T-cell (primary cell): ENCODE data around the gene TNFSF8. TPM values are rescaled to one million over a fixed set of nuclear protein-coding genes. Genes with fewer than 3 reads are reported as not detected.

Experiments
- ATAC-seq, 4 experiments: fragments of 200-7000 bp in 3 of 4; fragments of 150-1000 bp in 1 of 4; cut with Tn5 transposase; replicated peaks in 1 of 4; 1 replicate in 3 of 4; 2 replicates in 1 of 4; pipeline ENCODE4 v1.10.0; 2021; ENCODE audit warnings: moderate library complexity in 3 of 4, mild to moderate bottlenecking in 2 of 4, moderate number of reproducible peaks in 1 of 4
- CTCF ChIA-PET, 2 donors: fragments of 300-600 bp; sonication (Branson Sonifier 250); formaldehyde crosslinking; loops; one replicate each; lab custom pipeline; 2022; ENCODE audit warnings: antibody characterized with exemption in 2 of 2; lab: Charles Lee
- POLR2A ChIA-PET, 2 donors: fragments of 300-600 bp; sonication (Branson Sonifier 250); formaldehyde crosslinking; loops; one replicate each; lab custom pipeline; 2022; ENCODE audit warnings: antibody characterized with exemption in 2 of 2; lab: Charles Lee
- DNase-seq, 35 experiments: peaks; one replicate each; pipeline versions ENCODE4 v3.0.0 to v3.0.0-alpha.2; 2013 to 2023
- H3K27ac ChIP-seq: one replicate; pipeline ENCODE4 v1.5.1; 2013; ENCODE audit warnings: low read length
- H3K27me3 ChIP-seq, 2 experiments: replicated peaks in 1 of 2; 1 replicate in 1 of 2; 2 replicates in 1 of 2; pipeline versions ENCODE4 v1.6.1 to v1.7.0; 2013; ENCODE audit warnings: low read length in 1 of 2, mixed read lengths in 1 of 2; ENCODE audit not compliant: control insufficient read depth in 2 of 2, insufficient read depth in 2 of 2; ENCODE audit errors: extremely low read depth in 1 of 2
- H3K36me3 ChIP-seq, 2 donors: 1 replicate in 1 of 2; 2 replicates in 1 of 2; pipeline versions ENCODE4 v1.6.1 to v1.7.0; 2013; ENCODE audit warnings: low read length in 1 of 2; ENCODE audit not compliant: control insufficient read depth in 2 of 2, insufficient read depth in 1 of 2; ENCODE audit errors: extremely low read depth in 1 of 2
- H3K4me1 ChIP-seq, 2 experiments: 1 replicate in 1 of 2; 2 replicates in 1 of 2; pipeline versions ENCODE4 v1.6.1 to v1.7.0; 2013; ENCODE audit warnings: low read length in 2 of 2, mixed read lengths in 1 of 2; ENCODE audit not compliant: insufficient read depth in 2 of 2, control insufficient read depth in 1 of 2; ENCODE audit errors: extremely low read depth in 1 of 2
- H3K4me3 ChIP-seq, 2 donors: 1 replicate in 1 of 2; 2 replicates in 1 of 2; pipeline versions ENCODE4 v1.5.1 to v1.7.0; 2013; ENCODE audit warnings: mild to moderate bottlenecking in 2 of 2, low read length in 1 of 2, moderate library complexity in 1 of 2; ENCODE audit not compliant: control insufficient read depth in 1 of 2; ENCODE audit errors: extremely low read depth in 1 of 2
- H3K9me3 ChIP-seq: 2 replicates; pipeline ENCODE4 v1.7.0; 2013
- H3K27ac Mint-ChIP-seq, 2 donors: one replicate each; pipeline ENCODE4 v1.8.0; 2020 to 2021; ENCODE audit warnings: mild to moderate bottlenecking in 2 of 2, mixed read lengths in 2 of 2
- H3K27me3 Mint-ChIP-seq, 2 donors: one replicate each; pipeline ENCODE4 v1.8.0; 2021 to 2022; ENCODE audit warnings: mixed read lengths in 2 of 2
- H3K36me3 Mint-ChIP-seq: one replicate; pipeline ENCODE4 v1.8.0; 2021; ENCODE audit warnings: mixed read lengths
- H3K4me1 Mint-ChIP-seq, 3 donors: one replicate each; pipeline ENCODE4 v1.8.0; 2020 to 2022; ENCODE audit warnings: mixed read lengths in 3 of 3, mild to moderate bottlenecking in 1 of 3
- H3K4me3 Mint-ChIP-seq, 3 donors: one replicate each; pipeline ENCODE4 v1.8.0; 2020 to 2022; ENCODE audit warnings: mild to moderate bottlenecking in 3 of 3, mixed read lengths in 3 of 3, moderate library complexity in 3 of 3
- H3K9me3 Mint-ChIP-seq, 3 donors: one replicate each; pipeline ENCODE4 v1.8.0; 2020 to 2022; ENCODE audit warnings: mixed read lengths in 3 of 3
- WGBS: methylation state at CpG from one replicate; pipeline ENCODE4 v1.1.5; 2013; ENCODE audit warnings: missing lambda C conversion rate; ENCODE audit not compliant: insufficient coverage; 5-methylcytosine and 5-hydroxymethylcytosine counted together
- total RNA-seq, 35 experiments: library from RNA in 6 of 35; stranded (reverse) in 6 of 35; fragments of 120-200 nt in 1 of 35; gene quantifications; one replicate each; pipeline versions ENCODE4 v1.2.1 to v1.2.4 and lab custom pipeline; 2013 to 2026

Gene TNFSF8
- total RNA-seq, 5 donors from 2014 or later (not counting 1 experiment from before 2014, with no cell fraction given), result 42.9 to 102 (median 63.4) TPM

GRCh38 chr9:114924327-114924726 is 6.1 kb downstream of the TNFSF8 start:
- DNase-seq (no peak), ATAC-seq (no peak)
- Mint-ChIP-seq H3K36me3 (peaks cover 51% of the 10 kb centered on the region), H3K4me3 (peak overlapping the region; percentile 49 to 61 (median 56)), H3K9me3 (no peaks in the 10 kb centered on the region), H3K4me1 (peaks cover 83 to 88% (median 88%) of the 10 kb centered on the region in 3 donors), H3K27me3 (no peaks in the 10 kb centered on the region), H3K27ac (peak overlapping the region; percentile 67 to 73)
- H3K27ac ChIP-seq, result no peak overlapping the region
- H3K4me1 ChIP-seq, result peaks cover 35 to 49% of the 10 kb centered on the region in 2 experiments
- ChIA-PET CTCF (interaction anchor here (1.1 to 1.2 kb wide), 2 partner anchors 189 to 226 kb away, joined by 3 read pairs; no protein-coding TSS in a partner anchor), POLR2A (no interaction called here)
- H3K4me3 ChIP-seq, result no peak overlapping the region
- H3K36me3 ChIP-seq, result peaks cover 0 to 6% of the 10 kb centered on the region in 2 donors
- H3K9me3 ChIP-seq, result no peaks in the 10 kb centered on the region
- no peaks in the 10 kb centered on the region for H3K27me3 ChIP-seq

GRCh38 chr9:114923918-114924317 is 6.5 kb downstream of the TNFSF8 start:
- Mint-ChIP-seq H3K27ac (peak overlapping the region in 1 of 2 donors; percentile 28), H3K4me1 (peaks cover 85 to 89% (median 89%) of the 10 kb centered on the region in 3 donors), H3K4me3 (peak overlapping the region in 2 of 3 donors; percentile 24 to 61), H3K36me3 (peaks cover 52% of the 10 kb centered on the region), H3K27me3 (no peaks in the 10 kb centered on the region), H3K9me3 (no peaks in the 10 kb centered on the region)
- 100% methylated on average over 1 of the region's 3 CpGs for WGBS
- peaks cover 35 to 49% of the 10 kb centered on the region in 2 experiments for H3K4me1 ChIP-seq
- H3K9me3 ChIP-seq, result no peaks in the 10 kb centered on the region
- no peak overlapping the region for H3K4me3 ChIP-seq
- ChIA-PET CTCF (interaction anchor here in 1 of 2 donors (1.1 kb wide), 1 partner anchor 189 kb away, joined by 3 read pairs; no protein-coding TSS in a partner anchor), POLR2A (no interaction called here)
- no peak for ATAC-seq
- no peak overlapping the region for H3K27ac ChIP-seq
- no peaks in the 10 kb centered on the region for H3K27me3 ChIP-seq
- peaks cover 0 to 6% of the 10 kb centered on the region in 2 donors for H3K36me3 ChIP-seq
- DNase-seq, result no peak

GRCh38 chr9:114921171-114921570 is 9.2 kb downstream of the TNFSF8 start:
- peak overlapping the region in 2 of 3 donors; percentile 17 to 54 for H3K4me3 Mint-ChIP-seq
- peaks cover 84 to 93% (median 91%) of the 10 kb centered on the region in 3 donors for H3K4me1 Mint-ChIP-seq
- no peaks in the 10 kb centered on the region for H3K27me3 Mint-ChIP-seq
- Histone ChIP-seq H3K27ac (no peak overlapping the region), H3K4me1 (peaks cover 14 to 47% of the 10 kb centered on the region in 2 experiments), H3K27me3 (no peaks in the 10 kb centered on the region), H3K9me3 (no peaks in the 10 kb centered on the region), H3K36me3 (peaks cover 4 to 24% of the 10 kb centered on the region in 2 donors), H3K4me3 (no peak overlapping the region)
- DNase-seq, result no peak
- peak overlapping the region; percentile 57 to 76 for H3K27ac Mint-ChIP-seq
- WGBS, result no CpG with 5 or more reads among the region's 1 CpG
- POLR2A ChIA-PET, result interaction anchor here in 1 of 2 donors (0.9 kb wide), 1 partner anchor 19 kb away, joined by 3 read pairs; no protein-coding TSS in a partner anchor
- CTCF ChIA-PET, result interaction anchor here in 1 of 2 donors (0.9 to 1.0 kb wide), 2 partner anchors 15 to 22 kb away, joined by 4 read pairs; no protein-coding TSS in a partner anchor
- peaks cover 68% of the 10 kb centered on the region for H3K36me3 Mint-ChIP-seq
- ATAC-seq, result no peak
- no peaks in the 10 kb centered on the region for H3K9me3 Mint-ChIP-seq

- POLR2A ChIA-PET, result interaction anchor here (0.5 to 1.2 kb wide), 3 partner anchors 11 to 37 kb away, joined by 3 read pairs; no protein-coding TSS in a partner anchor
- no peaks in the 10 kb centered on the region for H3K27me3 Mint-ChIP-seq
Measured at GRCh38 chr9:114919611-114920010, 10.8 kb downstream of the TNFSF8 start.

GRCh38 chr9:114916481-114916880 is 13.9 kb downstream of the TNFSF8 start:
- H3K4me1 ChIP-seq, result peaks cover 3 to 27% of the 10 kb centered on the region in 2 experiments
- peak overlapping the region; percentile 2 to 70 for H3K27ac Mint-ChIP-seq
- CTCF ChIA-PET, result interaction anchor here in 1 of 2 donors (0.7 kb wide), 1 partner anchor 10 kb away, joined by 3 read pairs; no protein-coding TSS in a partner anchor

More at GRCh38 chr9:114919611-114920010, 10.8 kb downstream of the TNFSF8 start:
- Histone ChIP-seq H3K36me3 (peaks cover 4 to 31% of the 10 kb centered on the region in 2 donors), H3K9me3 (no peaks in the 10 kb centered on the region), H3K27me3 (no peaks in the 10 kb centered on the region), H3K4me3 (no peak overlapping the region), H3K4me1 (peaks cover 13 to 40% of the 10 kb centered on the region in 2 experiments), H3K27ac (no peak overlapping the region)
- CTCF ChIA-PET, result interaction anchor here (0.5 to 1.7 kb wide), 3 partner anchors 10 to 260 kb away, joined by 4 to 5 read pairs (median 5); no protein-coding TSS in a partner anchor
- peak overlapping the region; percentile 64 to 81 for H3K27ac Mint-ChIP-seq
- DNase-seq (no peak), ATAC-seq (no peak)
- H3K36me3 Mint-ChIP-seq, result peaks cover 74% of the 10 kb centered on the region
- no CpG with 5 or more reads among the region's 4 CpGs for WGBS
- no peaks in the 10 kb centered on the region for H3K9me3 Mint-ChIP-seq
- peaks cover 80 to 95% (median 93%) of the 10 kb centered on the region in 3 donors for H3K4me1 Mint-ChIP-seq
- peak overlapping the region; percentile 10 to 30 (median 18) for H3K4me3 Mint-ChIP-seq

GRCh38 chr9:114914139-114914538 is 16.3 kb downstream of the TNFSF8 start:
- peaks cover 75% of the 10 kb centered on the region for H3K36me3 Mint-ChIP-seq
- WGBS, result no CpG with 5 or more reads among the region's 1 CpG
- DNase-seq, result no peak
- H3K4me1 Mint-ChIP-seq, result peaks cover 76 to 94% (median 91%) of the 10 kb centered on the region in 3 donors
- peaks cover 12 to 45% of the 10 kb centered on the region in 2 donors for H3K36me3 ChIP-seq
- ATAC-seq, result no peak
- H3K27ac Mint-ChIP-seq, result peak overlapping the region; percentile 85 to 90
- H3K9me3 ChIP-seq, result no peaks in the 10 kb centered on the region
- no peaks in the 10 kb centered on the region for H3K9me3 Mint-ChIP-seq
- H3K27ac ChIP-seq, result no peak overlapping the region
- H3K4me3 ChIP-seq, result no peak overlapping the region
- no peaks in the 10 kb centered on the region for H3K27me3 Mint-ChIP-seq
- H3K4me3 Mint-ChIP-seq, result no peak overlapping the region
- H3K4me1 ChIP-seq, result peaks cover 6 to 28% of the 10 kb centered on the region in 2 experiments
- ChIA-PET POLR2A (interaction anchor here in 1 of 2 donors (0.5 to 1.7 kb wide), 4 partner anchors 8 to 315 kb away, joined by 3 to 7 read pairs (median 4); no protein-coding TSS in a partner anchor), CTCF (interaction anchor here in 1 of 2 donors (1.3 to 1.5 kb wide), 2 partner anchors 8 to 15 kb away, joined by 3 to 4 read pairs; no protein-coding TSS in a partner anchor)
- H3K27me3 ChIP-seq, result no peaks in the 10 kb centered on the region

More at GRCh38 chr9:114916481-114916880, 13.9 kb downstream of the TNFSF8 start:
- ATAC-seq, result no peak
- H3K9me3 Mint-ChIP-seq, result no peaks in the 10 kb centered on the region
- WGBS, result 95% methylated on average over 4 of the region's 7 CpGs
- H3K9me3 ChIP-seq, result no peaks in the 10 kb centered on the region
- no peaks in the 10 kb centered on the region for H3K27me3 Mint-ChIP-seq
- no peak overlapping the region for H3K27ac ChIP-seq
- POLR2A ChIA-PET, result no interaction called here
- no peak overlapping the region for H3K4me3 ChIP-seq
- H3K27me3 ChIP-seq, result no peaks in the 10 kb centered on the region
- no peak overlapping the region for H3K4me3 Mint-ChIP-seq
- H3K36me3 Mint-ChIP-seq, result peaks cover 77% of the 10 kb centered on the region
- peaks cover 77 to 94% (median 90%) of the 10 kb centered on the region in 3 donors for H3K4me1 Mint-ChIP-seq
- peaks cover 12 to 40% of the 10 kb centered on the region in 2 donors for H3K36me3 ChIP-seq
- no peak for DNase-seq
